Trophoblast cell (in vitro differentiated cells and primary cell): ENCODE results near the gene SNX18.

ENCODE experiments used
- DNase-seq, 2 donors: peaks; one replicate each; pipeline ENCODE4 v3.0.0-alpha.2; 2016
- H2AFZ ChIP-seq: 2 replicates; pipeline ENCODE4 v1.6.1; 2013; ENCODE audit warnings: low read length, moderate library complexity, mild to moderate bottlenecking; ENCODE audit not compliant: insufficient read depth, poor library complexity
- H2AK5ac ChIP-seq: 2 replicates; pipeline ENCODE4 v1.6.1; 2013; ENCODE audit warnings: mild to moderate bottlenecking, low read length
- H2BK120ac ChIP-seq: 2 replicates; pipeline ENCODE4 v1.6.1; 2013; ENCODE audit warnings: low read length, mild to moderate bottlenecking, moderate library complexity; ENCODE audit not compliant: insufficient read depth, poor library complexity
- H2BK12ac ChIP-seq: 2 replicates; pipeline ENCODE4 v1.6.1; 2013; ENCODE audit warnings: mild to moderate bottlenecking, low read length, moderate library complexity
- H2BK5ac ChIP-seq: 2 replicates; pipeline ENCODE4 v1.6.1; 2013; ENCODE audit warnings: low read length, low read depth, moderate library complexity, mild to moderate bottlenecking; ENCODE audit not compliant: poor library complexity
- H3K14ac ChIP-seq: 2 replicates; pipeline ENCODE4 v1.6.1; 2013; ENCODE audit warnings: mild to moderate bottlenecking, low read length
- H3K18ac ChIP-seq: 2 replicates; pipeline ENCODE4 v1.6.1; 2013; ENCODE audit warnings: mild to moderate bottlenecking, low read length
- H3K23ac ChIP-seq: 2 replicates; pipeline ENCODE4 v1.6.1; 2013; ENCODE audit warnings: low read length
- H3K27ac ChIP-seq: 2 replicates; pipeline ENCODE4 v1.5.1; 2013; ENCODE audit warnings: low read depth, mild to moderate bottlenecking, inconsistent platforms, low read length, moderate library complexity
- H3K27me3 ChIP-seq: 2 replicates; pipeline ENCODE4 v1.6.1; 2013; ENCODE audit warnings: inconsistent platforms, mild to moderate bottlenecking, low read length, moderate library complexity; ENCODE audit not compliant: insufficient read depth
- H3K36me3 ChIP-seq, 2 experiments: 1 replicate in 1 of 2; 2 replicates in 1 of 2; pipeline ENCODE4 v1.6.1; 2013; ENCODE audit warnings: low read length in 2 of 2, mild to moderate bottlenecking in 2 of 2, moderate library complexity in 1 of 2; ENCODE audit not compliant: insufficient read depth in 2 of 2, control insufficient read depth in 1 of 2
- H3K4ac ChIP-seq: 2 replicates; pipeline ENCODE4 v1.6.1; 2013; ENCODE audit warnings: low read depth, mild to moderate bottlenecking, low read length, moderate library complexity
- H3K4me1 ChIP-seq, 2 experiments: 1 replicate in 1 of 2; 2 replicates in 1 of 2; pipeline ENCODE4 v1.6.1; 2013; ENCODE audit warnings: low read length in 2 of 2, mild to moderate bottlenecking in 2 of 2, moderate library complexity in 1 of 2; ENCODE audit not compliant: insufficient read depth in 2 of 2, control insufficient read depth in 1 of 2
- H3K4me2 ChIP-seq: 2 replicates; pipeline ENCODE4 v1.6.1; 2013; ENCODE audit warnings: inconsistent platforms, mild to moderate bottlenecking, low read length, moderate library complexity
- H3K4me3 ChIP-seq: 2 replicates; pipeline ENCODE4 v1.5.1; 2013; ENCODE audit warnings: mild to moderate bottlenecking, low read depth, low read length, inconsistent platforms
- H3K79me1 ChIP-seq: one replicate; pipeline ENCODE4 v1.6.1; 2013; ENCODE audit warnings: low read length
- H3K79me2 ChIP-seq: 2 replicates; pipeline ENCODE4 v1.6.1; 2013; ENCODE audit warnings: low read length, mild to moderate bottlenecking; ENCODE audit not compliant: control insufficient read depth, insufficient read depth, poor library complexity
- H3K9ac ChIP-seq: 2 replicates; pipeline ENCODE4 v1.6.1; 2013; ENCODE audit warnings: mild to moderate bottlenecking, low read length
- H3K9me3 ChIP-seq: 2 replicates; pipeline ENCODE4 v1.6.1; 2013; ENCODE audit warnings: low read depth, mild to moderate bottlenecking, control low read depth, inconsistent platforms, low read length; ENCODE audit not compliant: insufficient read depth
- H4K12ac ChIP-seq: 2 replicates; pipeline ENCODE4 v1.6.1; 2013; ENCODE audit warnings: low read depth, mild to moderate bottlenecking, low read length, moderate library complexity
- H4K8ac ChIP-seq: 2 replicates; pipeline ENCODE4 v1.6.1; 2013; ENCODE audit warnings: low read depth, mild to moderate bottlenecking, low read length, moderate library complexity
- H4K91ac ChIP-seq: one replicate; pipeline ENCODE4 v1.6.1; 2013; ENCODE audit warnings: low read depth, mild to moderate bottlenecking, low read length, moderate library complexity
- WGBS: extraction: QIAGEN DNeasy Blood & Tissue Kit; methylation state at CpG from one replicate; pipeline ENCODE4 v1.1.7; 2013; ENCODE audit warnings: missing lambda C conversion rate; ENCODE audit not compliant: insufficient read length, insufficient coverage; ENCODE audit errors: extremely low coverage; 5-methylcytosine and 5-hydroxymethylcytosine counted together

The SNX18 gene

DNA sequence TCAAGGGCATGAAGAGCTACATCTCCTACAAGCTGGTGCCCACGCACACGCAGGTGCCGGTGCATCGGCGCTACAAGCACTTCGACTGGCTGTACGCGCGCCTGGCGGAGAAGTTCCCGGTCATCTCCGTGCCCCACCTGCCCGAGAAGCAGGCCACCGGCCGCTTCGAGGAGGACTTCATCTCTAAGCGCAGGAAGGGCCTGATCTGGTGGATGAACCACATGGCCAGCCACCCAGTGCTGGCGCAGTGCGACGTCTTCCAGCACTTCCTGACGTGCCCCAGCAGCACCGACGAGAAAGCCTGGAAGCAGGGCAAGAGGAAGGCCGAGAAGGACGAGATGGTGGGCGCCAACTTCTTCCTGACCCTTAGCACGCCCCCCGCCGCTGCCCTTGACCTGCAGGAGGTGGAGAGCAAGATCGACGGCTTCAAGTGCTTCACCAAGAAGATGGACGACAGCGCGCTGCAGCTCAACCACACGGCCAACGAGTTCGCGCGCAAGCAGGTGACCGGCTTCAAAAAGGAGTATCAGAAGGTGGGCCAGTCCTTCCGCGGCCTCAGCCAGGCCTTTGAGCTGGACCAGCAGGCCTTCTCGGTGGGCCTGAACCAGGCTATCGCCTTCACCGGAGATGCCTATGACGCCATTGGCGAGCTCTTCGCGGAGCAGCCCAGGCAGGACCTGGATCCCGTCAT is 1.4 kb downstream of the SNX18 start:
- H3K14ac ChIP-seq: peak overlapping the region; percentile 24
- no CpG with 5 or more reads among the region's 50 CpGs for WGBS

DNA sequence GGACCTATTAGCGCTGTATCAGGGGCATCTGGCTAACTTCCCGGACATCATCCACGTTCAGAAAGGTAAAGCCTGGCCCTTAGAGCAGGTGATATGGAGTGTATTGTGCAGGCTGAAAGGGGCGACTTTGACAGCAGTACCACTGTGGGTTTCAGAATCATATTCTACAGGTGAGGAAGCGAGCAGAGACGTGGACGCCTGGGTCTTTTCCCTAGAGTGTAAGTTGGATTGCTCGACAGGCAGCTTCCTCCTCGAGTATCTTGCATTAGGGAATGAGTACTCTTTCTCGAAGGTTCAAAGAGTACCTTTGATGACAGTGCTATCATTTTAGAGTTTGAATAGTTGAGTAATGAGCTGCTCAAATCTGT is 1.9 kb downstream of the SNX18 start:
- H4K91ac ChIP-seq: no peak overlapping the region
- peaks cover 7 to 10% of the 10 kb centered on the region in 2 experiments for H3K36me3 ChIP-seq
- no peak overlapping the region for H2BK120ac ChIP-seq
- H3K9me3 ChIP-seq: peaks cover 7% of the 10 kb centered on the region
- H2AK5ac ChIP-seq: no peak overlapping the region
- H4K12ac ChIP-seq: no peak overlapping the region
- H2BK12ac ChIP-seq: peak overlapping the region; percentile 14
- H4K8ac ChIP-seq: no peak overlapping the region
- H2AFZ ChIP-seq: no peak overlapping the region
- no CpG with 5 or more reads among the region's 10 CpGs for WGBS
- peak overlapping the region; percentile 76 for H3K4me2 ChIP-seq
- H3K14ac ChIP-seq: peak overlapping the region; percentile 24
- no peak overlapping the region for H3K23ac ChIP-seq
- peak overlapping the region; percentile 13 for H3K4me3 ChIP-seq
- no peak overlapping the region for H3K9ac ChIP-seq
- no peak for DNase-seq
- no peaks in the 10 kb centered on the region for H3K27me3 ChIP-seq
- no peak overlapping the region for H3K18ac ChIP-seq
- H3K79me2 ChIP-seq: peaks cover 24% of the 10 kb centered on the region
- peaks cover 15% of the 10 kb centered on the region for H3K79me1 ChIP-seq
- peaks cover 15 to 22% of the 10 kb centered on the region in 2 experiments for H3K4me1 ChIP-seq
- H2BK5ac ChIP-seq: no peak overlapping the region
- H3K27ac ChIP-seq: no peak overlapping the region
- peak overlapping the region; percentile 52 for H3K4ac ChIP-seq

More for the DNA sequence above, 1.4 kb downstream of the SNX18 start:
- Histone ChIP-seq H3K4me3 (peak overlapping the region; percentile 93), H3K79me1 (peaks cover 15% of the 10 kb centered on the region), H3K4me2 (peak overlapping the region; percentile 76), H3K18ac (peak overlapping the region; percentile 1), H3K36me3 (peaks cover 7 to 10% of the 10 kb centered on the region in 2 experiments), H3K79me2 (peaks cover 22% of the 10 kb centered on the region), H2AFZ (no peak overlapping the region), H3K27me3 (no peaks in the 10 kb centered on the region), H3K9me3 (peaks cover 7% of the 10 kb centered on the region), H2BK120ac (no peak overlapping the region), H3K9ac (no peak overlapping the region), H3K23ac (no peak overlapping the region), H3K27ac (no peak overlapping the region), H4K8ac (no peak overlapping the region), H2BK12ac (no peak overlapping the region), H2BK5ac (no peak overlapping the region), H3K4ac (peak overlapping the region; percentile 57), H4K91ac (peak overlapping the region; percentile 58), H4K12ac (no peak overlapping the region), H2AK5ac (no peak overlapping the region), H3K4me1 (peaks cover 12 to 22% of the 10 kb centered on the region in 2 experiments)
- peak in 1 of 2 donors; percentile 39 for DNase-seq

- Histone ChIP-seq H3K9me3 (peaks cover 7% of the 10 kb centered on the region), H4K8ac (no peak overlapping the region), H3K23ac (no peak overlapping the region), H3K9ac (peak overlapping the region; percentile 38), H3K79me2 (peaks cover 27% of the 10 kb centered on the region), H3K4me1 (peaks cover 15 to 22% of the 10 kb centered on the region in 2 experiments), H2BK12ac (no peak overlapping the region), H3K36me3 (peaks cover 7 to 11% of the 10 kb centered on the region in 2 experiments), H3K27me3 (no peaks in the 10 kb centered on the region), H3K18ac (no peak overlapping the region), H3K14ac (peak overlapping the region; percentile 3), H2AFZ (no peak overlapping the region), H2BK5ac (peak overlapping the region; percentile 2), H3K4ac (peak overlapping the region; percentile 0), H3K4me2 (peak overlapping the region; percentile 76), H3K4me3 (peak overlapping the region; percentile 60), H2AK5ac (no peak overlapping the region), H4K12ac (no peak overlapping the region), H2BK120ac (no peak overlapping the region), H4K91ac (peak overlapping the region; percentile 67), H3K27ac (peak overlapping the region; percentile 89), H3K79me1 (peaks cover 15% of the 10 kb centered on the region)
- peak in 1 of 2 donors; percentile 34 for DNase-seq
- no CpG with 5 or more reads among the region's 7 CpGs for WGBS
Observed at GRCh38 chr5:54520438-54520846, 2.9 kb downstream of the SNX18 start.

DNA sequence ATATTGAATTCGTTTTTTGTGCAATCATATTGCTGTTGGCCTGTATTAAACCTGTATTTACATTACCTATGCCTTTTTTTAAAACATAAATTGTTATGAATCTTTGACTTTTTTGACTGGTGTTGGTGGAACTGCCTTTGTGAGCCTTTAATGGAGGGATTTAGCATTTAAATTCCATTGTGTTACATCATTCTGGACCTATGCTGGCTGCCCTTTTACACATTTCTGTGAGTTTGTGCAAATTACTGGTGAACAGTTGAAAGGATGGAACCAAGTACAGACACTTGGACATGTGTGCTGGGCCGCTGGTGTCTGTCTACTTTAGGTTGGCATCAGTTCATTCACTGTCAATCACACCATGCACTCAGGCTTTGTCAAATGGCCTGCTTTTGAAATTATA is 3.4 kb downstream of the SNX18 start:
- no peaks in the 10 kb centered on the region for H3K27me3 ChIP-seq
- no peak overlapping the region for H3K18ac ChIP-seq
- H2AK5ac ChIP-seq: no peak overlapping the region
- no peak overlapping the region for H3K23ac ChIP-seq
- peak in 1 of 2 donors; percentile 63 for DNase-seq
- peak overlapping the region; percentile 64 for H3K4ac ChIP-seq
- peaks cover 27% of the 10 kb centered on the region for H3K79me2 ChIP-seq
- H3K4me1 ChIP-seq: peaks cover 15 to 22% of the 10 kb centered on the region in 2 experiments
- no peak overlapping the region for H3K9ac ChIP-seq
- H3K27ac ChIP-seq: peak overlapping the region; percentile 89
- H2BK5ac ChIP-seq: no peak overlapping the region
- no peak overlapping the region for H2AFZ ChIP-seq
- no CpG with 5 or more reads among the region's 2 CpGs for WGBS
- no peak overlapping the region for H4K8ac ChIP-seq
- H4K91ac ChIP-seq: peak overlapping the region; percentile 61
- peaks cover 7 to 11% of the 10 kb centered on the region in 2 experiments for H3K36me3 ChIP-seq
- no peak overlapping the region for H2BK120ac ChIP-seq
- H2BK12ac ChIP-seq: no peak overlapping the region
- H3K14ac ChIP-seq: no peak overlapping the region
- H3K4me3 ChIP-seq: no peak overlapping the region
- peaks cover 7% of the 10 kb centered on the region for H3K9me3 ChIP-seq
- no peak overlapping the region for H4K12ac ChIP-seq
- peaks cover 15% of the 10 kb centered on the region for H3K79me1 ChIP-seq
- H3K4me2 ChIP-seq: peak overlapping the region; percentile 76
